Mesodermal cell (in vitro differentiated cells): Measurements from ENCODE around the gene ZNF787.
A peak's percentile ranks its signal among the peaks of the same experiment; 100 is the strongest.

Experiments
- H3K27ac ChIP-seq: 2 replicates; pipeline ENCODE4 v1.7.0; 2013; ENCODE audit warnings: mild to moderate bottlenecking, low read depth, low read length, moderate library complexity; ENCODE audit not compliant: severe bottlenecking
- H3K36me3 ChIP-seq: 2 replicates; pipeline ENCODE4 v1.7.1; 2013; ENCODE audit warnings: mild to moderate bottlenecking, low read length, moderate library complexity; ENCODE audit not compliant: control insufficient read depth, insufficient read depth
- H3K4me1 ChIP-seq: one replicate; pipeline ENCODE4 v1.7.1; 2013; ENCODE audit warnings: mild to moderate bottlenecking, low read length; ENCODE audit not compliant: insufficient read depth, control insufficient read depth, poor library complexity, severe bottlenecking
- H3K4me3 ChIP-seq: 2 replicates; pipeline ENCODE4 v1.7.0; 2013; ENCODE audit warnings: low read length, control low read depth, mild to moderate bottlenecking; ENCODE audit not compliant: insufficient read depth, poor library complexity, severe bottlenecking; ENCODE audit errors: extremely low read depth
- H3K9me3 ChIP-seq: 2 replicates; pipeline ENCODE4 v1.7.1; 2013; ENCODE audit warnings: mild to moderate bottlenecking, low read length, moderate library complexity; ENCODE audit not compliant: control insufficient read depth
- WGBS, 2 experiments: methylation state at CpG; one replicate each; pipeline ENCODE4 v1.1.5; 2013; ENCODE audit warnings: missing lambda C conversion rate in 2 of 2; ENCODE audit not compliant: insufficient coverage in 2 of 2; 5-methylcytosine and 5-hydroxymethylcytosine counted together

The ZNF787 gene

GRCh38 chr19:56085571-56086275 is 35.4 kb downstream of the ZNF787 start:
- WGBS, 2 experiments, result 96 to 100% methylated on average over 8 to 10 of the region's 10 CpGs
- peaks cover 42% of the 10 kb centered on the region for H3K36me3 ChIP-seq
- no peaks in the 10 kb centered on the region for H3K9me3 ChIP-seq
- H3K4me1 ChIP-seq, result peaks cover 12% of the 10 kb centered on the region
- no peak overlapping the region for H3K4me3 ChIP-seq
- no peak overlapping the region for H3K27ac ChIP-seq

DNA sequence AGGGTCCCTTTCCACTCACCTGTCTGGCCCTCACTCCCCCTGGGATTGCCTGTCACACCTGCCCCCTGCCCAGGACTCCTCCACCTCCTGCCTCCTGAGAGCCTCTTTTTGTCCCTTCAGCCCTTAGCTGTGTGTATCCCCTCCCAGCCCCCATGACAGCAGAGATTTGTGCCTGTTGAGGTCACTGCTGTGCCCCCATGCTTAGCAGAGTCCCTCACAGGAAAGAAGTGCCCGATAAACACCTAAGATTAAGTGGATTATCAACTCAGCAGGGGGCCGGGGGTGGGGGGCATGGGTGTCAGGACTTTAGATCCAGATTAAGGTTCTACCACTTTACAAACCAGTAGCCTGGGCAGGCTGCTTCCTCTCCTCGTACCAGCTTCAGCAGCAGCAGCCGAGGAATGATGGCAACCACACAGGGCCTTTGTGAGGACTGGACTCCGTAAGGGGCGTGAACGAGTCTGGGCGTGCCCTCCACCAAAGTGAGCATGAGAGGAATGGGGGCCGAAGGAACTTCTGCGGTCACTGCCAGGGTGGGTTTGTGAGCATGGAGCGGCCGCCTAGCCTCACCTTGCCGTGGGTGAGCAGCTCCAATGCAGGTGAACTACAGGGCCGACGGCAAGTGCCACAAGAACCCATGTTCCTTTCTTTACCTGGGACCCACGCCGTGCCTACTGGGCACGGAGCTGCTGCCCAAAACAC is 36.1 kb downstream of the ZNF787 start:
- Histone ChIP-seq H3K4me3 (no peak overlapping the region), H3K9me3 (no peaks in the 10 kb centered on the region), H3K27ac (no peak overlapping the region), H3K4me1 (peaks cover 12% of the 10 kb centered on the region), H3K36me3 (peaks cover 36% of the 10 kb centered on the region)
- 90 to 91% methylated on average over 13 to 17 of the region's 18 CpGs for WGBS, 2 experiments

GRCh38 chr19:56083668-56084067 is 37.4 kb downstream of the ZNF787 start:
- no CpG with 5 or more reads among the region's 9 CpGs for WGBS, 2 experiments
- Histone ChIP-seq H3K36me3 (peaks cover 22% of the 10 kb centered on the region), H3K9me3 (no peaks in the 10 kb centered on the region), H3K4me1 (peaks cover 12% of the 10 kb centered on the region), H3K27ac (no peak overlapping the region), H3K4me3 (no peak overlapping the region)

GRCh38 chr19:56080669-56081401 is 40.3 kb downstream of the ZNF787 start:
- H3K27ac ChIP-seq, result peak overlapping the region; percentile 13
- WGBS, 2 experiments, result 5 to 8% methylated on average over 30 of the region's 36 CpGs
- peaks cover 5% of the 10 kb centered on the region for H3K36me3 ChIP-seq
- no peaks in the 10 kb centered on the region for H3K9me3 ChIP-seq
- H3K4me1 ChIP-seq, result peaks cover 12% of the 10 kb centered on the region
- H3K4me3 ChIP-seq, result peak overlapping the region; percentile 33

DNA sequence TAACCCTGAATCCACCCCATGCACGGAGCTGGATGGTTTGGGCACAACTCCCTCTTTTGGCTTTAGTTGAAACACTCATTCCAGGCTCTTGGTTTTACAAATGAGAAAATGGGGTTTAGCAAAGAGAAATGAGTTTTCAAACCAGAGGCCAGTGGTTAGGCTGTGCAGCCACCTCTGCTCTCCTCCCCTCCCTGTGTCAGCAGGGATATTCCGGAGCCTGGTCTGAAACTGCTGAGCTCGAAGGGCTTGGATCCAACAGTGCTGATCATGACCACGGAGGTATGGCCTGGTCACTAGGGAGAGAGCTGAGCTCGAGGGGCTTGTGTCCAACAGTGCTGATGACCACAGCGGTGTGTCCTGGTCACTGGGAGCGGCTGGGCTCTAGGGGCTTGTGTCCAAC is 41.5 kb downstream of the ZNF787 start:
- Histone ChIP-seq H3K27ac (no peak overlapping the region), H3K9me3 (no peaks in the 10 kb centered on the region), H3K36me3 (no peaks in the 10 kb centered on the region), H3K4me1 (peaks cover 6% of the 10 kb centered on the region), H3K4me3 (no peak overlapping the region)
- WGBS, 2 experiments, result 63 to 67% methylated on average over 3 of the region's 7 CpGs

- H3K36me3 ChIP-seq, result no peaks in the 10 kb centered on the region
- peaks cover 6% of the 10 kb centered on the region for H3K4me1 ChIP-seq
- no peak overlapping the region for H3K27ac ChIP-seq
- no peaks in the 10 kb centered on the region for H3K9me3 ChIP-seq
- H3K4me3 ChIP-seq, result no peak overlapping the region
- WGBS, 2 experiments, result 19 to 20% methylated on average over 3 to 5 of the region's 5 CpGs
These were observed 44.6 kb downstream of the ZNF787 start for GRCh38 chr19:56076498-56076897.

DNA sequence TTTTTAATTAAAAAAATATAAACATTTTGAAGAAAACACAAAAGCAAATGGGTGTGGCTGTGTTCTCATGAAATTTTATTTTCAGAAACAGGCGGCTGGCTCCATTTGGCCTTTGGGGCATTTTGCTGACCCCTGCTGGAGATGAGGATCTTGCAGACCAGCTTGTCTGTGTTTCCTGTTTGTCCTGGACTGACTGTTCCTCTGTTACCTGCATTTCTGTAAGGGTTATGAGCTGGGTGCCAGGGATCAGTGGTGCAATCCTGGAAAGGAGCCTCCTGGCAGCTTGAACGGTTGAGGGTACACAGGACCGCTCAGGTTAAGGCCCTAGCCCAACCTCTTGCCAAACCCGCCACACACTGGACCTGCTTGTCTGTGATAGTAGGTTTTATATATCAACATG is 49.9 kb downstream of the ZNF787 start:
- no peak overlapping the region for H3K4me3 ChIP-seq
- no peak overlapping the region for H3K27ac ChIP-seq
- no peaks in the 10 kb centered on the region for H3K4me1 ChIP-seq
- H3K36me3 ChIP-seq, result no peaks in the 10 kb centered on the region
- WGBS, 2 experiments, result 22 to 50% methylated on average over 1 to 2 of the region's 4 CpGs
- no peaks in the 10 kb centered on the region for H3K9me3 ChIP-seq

DNA sequence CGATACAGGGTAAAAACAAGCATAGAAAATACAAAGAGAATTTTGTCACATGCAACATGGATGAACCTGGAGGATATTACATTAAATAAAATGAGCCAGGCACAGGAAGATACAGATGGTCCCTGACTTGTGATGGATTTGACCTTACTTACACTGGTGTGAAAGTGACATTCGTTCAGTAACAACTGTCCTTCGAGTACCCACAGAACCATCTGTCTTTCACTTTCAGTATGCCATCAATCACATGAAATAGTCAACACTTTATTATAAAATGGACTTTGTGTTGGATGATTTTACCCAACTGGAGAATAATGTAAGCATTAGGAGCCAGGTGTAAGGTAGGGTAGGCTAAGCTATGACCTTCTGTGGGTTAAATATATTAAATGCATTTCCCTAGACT is 51.5 kb downstream of the ZNF787 start:
- Histone ChIP-seq H3K27ac (no peak overlapping the region), H3K36me3 (no peaks in the 10 kb centered on the region), H3K9me3 (no peaks in the 10 kb centered on the region), H3K4me1 (no peaks in the 10 kb centered on the region), H3K4me3 (no peak overlapping the region)
- WGBS, 2 experiments, result 83 to 100% methylated on average over 1 of the region's 3 CpGs

DNA sequence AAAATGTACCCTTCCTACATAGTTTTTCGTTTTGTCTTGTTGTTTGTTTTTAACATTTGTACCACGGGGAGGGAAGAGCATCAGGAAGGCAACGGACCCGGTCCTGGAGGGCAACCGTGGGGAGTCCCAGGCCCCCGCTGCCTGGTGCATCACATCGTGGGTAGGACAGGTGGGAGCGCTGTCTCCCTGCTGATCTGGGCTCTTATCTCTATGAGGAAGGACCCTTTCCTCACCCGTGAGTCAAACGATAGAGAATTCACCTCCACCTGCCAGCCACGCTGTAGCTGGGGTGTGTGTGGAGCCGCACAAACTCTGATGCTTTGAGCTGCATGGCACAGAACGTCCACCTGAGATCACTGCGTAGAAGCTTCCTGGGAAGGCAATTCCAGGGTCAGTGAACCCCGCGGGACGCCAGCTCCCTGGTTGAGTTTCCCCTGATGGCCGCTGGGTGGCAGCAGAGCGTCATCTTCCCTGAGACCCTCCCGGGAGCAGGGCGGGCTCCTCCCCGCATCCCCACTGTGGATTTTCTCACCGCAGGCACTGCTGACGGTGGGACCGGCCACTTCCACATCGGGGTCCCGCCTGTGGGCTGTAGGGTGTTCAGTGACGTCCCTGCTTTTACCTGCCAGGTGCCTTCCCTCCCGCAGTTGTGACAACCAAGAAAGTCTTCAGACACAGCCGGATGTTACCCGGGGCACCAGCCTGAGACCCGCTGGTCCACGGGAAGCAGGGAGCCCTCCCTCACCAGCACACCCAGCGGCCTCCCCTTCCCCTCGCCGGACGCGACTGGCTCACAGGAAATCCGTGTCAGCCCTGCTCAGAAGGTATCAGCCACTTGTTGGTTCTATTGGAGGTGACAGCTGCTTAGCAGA is 54.7 kb downstream of the ZNF787 start:
- H3K4me3 ChIP-seq, result peak overlapping the region; percentile 23

GRCh38 chr19:56053596-56053995 is 67.5 kb downstream of the ZNF787 start:
- no peaks in the 10 kb centered on the region for H3K4me1 ChIP-seq
- H3K27ac ChIP-seq, result no peak overlapping the region
- H3K9me3 ChIP-seq, result peaks cover 43% of the 10 kb centered on the region
- 87 to 94% methylated on average over 18 of the region's 18 CpGs for WGBS, 2 experiments
- H3K36me3 ChIP-seq, result no peaks in the 10 kb centered on the region
- no peak overlapping the region for H3K4me3 ChIP-seq

More for the DNA sequence above, 54.7 kb downstream of the ZNF787 start:
- Histone ChIP-seq H3K4me1 (no peaks in the 10 kb centered on the region), H3K9me3 (no peaks in the 10 kb centered on the region), H3K36me3 (no peaks in the 10 kb centered on the region), H3K27ac (no peak overlapping the region)
- WGBS, 2 experiments, result 5 to 9% methylated on average over 28 to 30 of the region's 39 CpGs
